GM21576 (cell line): ENCODE results near the gene STAC.

ENCODE experiments used
- ATAC-seq: cut with Tn5 transposase; IDR thresholded peaks from one replicate; pipeline ENCODE4 v1.9.1; 2021; ENCODE audit warnings: mild to moderate bottlenecking, moderate library complexity; ENCODE audit not compliant: unreplicated experiment

STAC gene

DNA sequence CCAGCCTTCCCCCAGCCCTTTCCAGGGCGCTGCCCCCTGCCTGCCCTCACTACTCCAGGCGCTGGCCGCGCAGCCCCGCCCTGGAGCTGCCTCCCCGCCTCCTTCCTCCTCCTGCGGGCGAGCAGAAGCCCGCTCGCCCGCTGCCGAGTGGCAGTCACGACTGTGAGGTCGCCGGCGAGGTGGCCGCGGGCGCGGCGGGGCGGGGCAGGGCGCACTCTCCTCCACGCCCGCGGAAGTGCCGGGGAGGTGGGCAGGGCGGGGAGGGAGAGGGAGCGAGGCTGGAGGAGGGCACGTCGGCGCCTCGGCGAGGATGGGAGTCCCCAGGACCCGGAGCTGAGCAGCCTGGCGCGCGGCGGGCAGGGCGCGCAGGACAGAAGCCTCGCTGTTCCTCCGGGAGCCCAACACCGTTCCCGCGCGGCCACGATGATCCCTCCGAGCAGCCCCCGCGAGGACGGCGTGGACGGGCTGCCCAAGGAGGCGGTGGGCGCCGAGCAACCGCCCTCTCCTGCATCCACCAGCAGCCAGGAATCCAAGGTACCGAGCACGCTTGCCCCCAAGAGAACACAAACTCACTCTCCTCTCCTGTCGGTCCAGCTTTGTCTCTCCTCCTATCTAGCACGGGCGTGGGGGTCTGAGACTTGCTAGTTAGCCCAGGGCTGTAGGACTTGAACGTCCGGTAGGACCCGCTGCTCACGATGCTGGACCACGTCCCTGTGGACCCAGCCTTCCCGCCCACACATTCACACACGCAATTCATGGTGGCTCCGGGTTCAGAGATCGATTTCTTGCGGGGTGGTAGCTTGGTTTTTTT lies at the start of gene STAC:
TSS of gene STAC (plus strand) at position 284 of the 811 bp plus-strand sequence. CDS start at position 424, 140 bp downstream.
- ATAC-seq, result no peak

GRCh38 chr3:36332139-36332538 lies 48.2 kb upstream of the STAC start:
- ATAC-seq, result no peak

GRCh38 chr3:36362216-36362615 lies 18.1 kb upstream of the STAC start:
- ATAC-seq, result no peak

DNA sequence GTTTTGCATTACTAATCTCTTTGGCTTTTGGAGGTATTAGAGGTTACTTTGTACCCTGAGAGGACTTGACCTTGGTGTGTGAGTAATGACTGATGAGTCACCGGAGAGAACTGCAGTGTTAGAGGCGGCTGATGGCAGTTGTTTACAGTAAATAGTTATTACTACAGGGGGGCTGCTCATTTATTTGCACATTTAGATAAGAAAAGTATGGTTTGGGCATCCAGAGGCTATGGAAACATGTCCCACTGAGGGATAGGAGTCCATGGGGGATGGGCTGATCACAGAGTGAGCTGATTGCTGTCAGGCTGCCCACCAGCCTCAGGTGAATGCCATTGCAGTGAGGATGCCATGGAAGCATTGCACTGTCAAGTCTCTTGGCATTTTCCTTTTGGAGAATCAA lies 17.3 kb upstream of the STAC start:
- no peak for ATAC-seq

DNA sequence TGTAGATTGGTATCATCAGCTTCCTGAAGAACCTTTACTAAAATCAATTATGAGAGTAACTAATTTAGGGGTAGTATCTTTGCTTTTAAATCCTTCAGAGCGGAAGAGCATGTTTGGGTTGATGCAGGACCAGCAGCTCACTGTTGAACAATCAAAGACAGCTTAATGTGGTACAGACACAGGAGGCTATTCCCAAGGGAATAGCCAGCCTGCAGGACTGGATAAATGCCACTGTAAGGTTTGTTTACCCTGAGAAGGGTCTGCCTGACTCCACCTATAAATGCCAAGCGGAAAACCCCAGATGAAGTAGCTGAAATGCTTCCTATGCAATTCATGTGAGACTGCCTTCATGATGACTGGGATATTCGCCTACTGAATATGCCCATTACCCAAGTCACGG lies 16.0 kb upstream of the STAC start:
- ATAC-seq, result no peak

DNA sequence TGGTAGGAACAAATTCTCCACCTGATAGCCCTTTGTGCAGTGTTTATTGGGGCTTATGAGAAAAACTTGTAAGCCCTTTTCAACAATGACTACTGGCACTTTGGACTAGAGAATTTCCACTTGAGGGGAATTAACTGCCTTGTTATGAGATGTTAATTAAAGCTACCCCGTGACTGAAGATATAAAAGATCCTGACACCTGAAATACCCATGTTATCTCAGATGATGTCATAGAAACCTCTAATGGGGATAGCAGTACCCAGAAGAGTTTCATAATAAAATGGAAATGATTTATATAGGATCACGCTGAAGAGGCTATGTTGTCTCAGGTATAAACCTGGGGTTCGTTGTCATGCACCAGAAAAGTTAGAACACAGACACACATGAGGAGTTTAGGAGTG lies 14.5 kb upstream of the STAC start:
- ATAC-seq, result no peak

DNA sequence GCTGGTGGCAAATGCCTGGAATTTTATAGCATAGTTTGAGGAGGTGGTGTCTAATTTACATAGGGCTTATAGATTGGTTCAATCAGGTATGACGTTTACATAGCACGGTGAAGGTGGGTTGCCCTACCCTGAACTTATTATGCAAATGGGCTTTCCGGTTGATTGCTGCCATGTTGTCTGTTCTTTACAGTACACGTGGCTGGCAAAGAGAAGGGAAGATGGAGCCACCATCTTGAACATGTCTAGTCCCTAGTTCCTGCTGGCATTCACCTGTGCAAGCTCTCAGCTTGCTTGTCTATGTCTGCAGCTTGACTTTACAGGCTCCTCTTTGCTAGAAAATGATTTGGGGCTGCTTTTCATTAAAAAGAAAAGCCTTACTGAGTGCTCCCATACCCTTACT lies 14.0 kb upstream of the STAC start:
- no peak for ATAC-seq

DNA sequence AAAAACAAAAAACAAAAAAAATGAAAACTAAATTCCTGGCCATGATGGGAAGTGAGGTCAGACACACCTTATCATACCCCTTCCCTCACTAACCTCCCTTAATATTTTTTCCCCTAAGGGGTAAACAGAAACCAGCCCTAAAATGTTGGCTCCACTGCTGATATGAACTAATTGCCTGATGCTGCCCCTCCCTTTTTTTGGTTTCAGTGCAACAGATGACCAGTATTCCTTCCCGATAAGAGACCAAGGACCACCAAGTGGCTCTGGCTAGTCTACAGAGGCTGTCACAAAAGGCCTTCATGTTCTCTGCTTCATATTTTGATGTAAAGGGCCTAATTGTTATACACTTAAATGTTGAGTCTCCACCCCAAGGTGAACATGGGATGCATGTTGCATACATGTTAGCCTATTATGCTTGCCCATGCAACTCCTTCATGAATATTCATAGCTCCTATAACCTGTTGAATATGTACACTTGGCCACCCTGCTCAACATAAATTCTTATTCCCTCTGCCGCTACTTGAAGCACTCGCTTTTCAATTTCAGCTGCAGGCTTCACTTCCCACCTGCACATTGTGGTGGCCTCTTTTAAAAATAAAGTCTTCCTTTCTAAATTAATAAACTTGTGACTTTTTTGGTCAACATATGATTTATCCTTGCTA lies 12.3 kb upstream of the STAC start:
- ATAC-seq, result no peak

- ATAC-seq, result no peak
These were observed 7.8 kb upstream of the STAC start for GRCh38 chr3:36372534-36372935.

GRCh38 chr3:36373084-36373483 lies 7.2 kb upstream of the STAC start:
- ATAC-seq, result no peak

DNA sequence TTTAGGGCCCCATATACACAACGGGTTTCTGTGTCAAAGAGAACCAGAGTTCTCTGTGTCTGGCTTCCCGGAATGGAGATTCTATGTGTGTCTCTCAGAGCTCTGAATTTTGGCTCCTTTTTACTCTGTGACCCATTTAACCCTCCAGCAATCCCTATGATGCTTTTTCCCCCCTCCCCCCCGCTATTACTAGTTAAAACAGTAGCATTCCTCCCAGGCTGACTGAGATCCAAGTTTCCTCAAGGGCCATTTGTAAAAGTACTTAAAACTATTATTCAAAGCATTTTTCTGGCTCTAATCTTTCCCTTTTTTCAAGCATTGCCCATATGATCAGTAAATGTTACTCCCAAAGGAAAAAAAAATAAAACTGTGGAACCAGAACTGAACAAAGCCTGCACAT lies 6.6 kb upstream of the STAC start:
- ATAC-seq, result no peak

DNA sequence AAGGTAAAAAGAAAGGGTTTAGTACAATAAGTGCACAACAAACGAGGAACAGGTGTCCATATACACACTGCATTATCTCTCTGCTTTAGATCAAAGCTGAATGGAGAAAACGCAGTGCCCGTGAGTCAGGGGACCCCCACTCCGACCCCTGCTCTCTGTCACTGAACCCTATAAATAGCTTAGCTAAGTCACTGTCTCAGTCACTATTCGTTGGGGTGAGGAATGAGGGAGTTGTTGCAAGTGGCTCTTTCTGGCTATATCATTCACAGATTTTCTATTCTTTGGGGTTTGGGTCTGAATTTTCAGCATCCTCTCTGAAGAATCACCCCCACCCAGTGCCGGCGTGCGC lies 458 bp upstream of the STAC start:
- no peak for ATAC-seq

GRCh38 chr3:36381311-36381956 lies 1.1 kb downstream of the STAC start:
- no peak for ATAC-seq

GRCh38 chr3:36393563-36393962 lies 13.3 kb downstream of the STAC start:
- ATAC-seq, result no peak

DNA sequence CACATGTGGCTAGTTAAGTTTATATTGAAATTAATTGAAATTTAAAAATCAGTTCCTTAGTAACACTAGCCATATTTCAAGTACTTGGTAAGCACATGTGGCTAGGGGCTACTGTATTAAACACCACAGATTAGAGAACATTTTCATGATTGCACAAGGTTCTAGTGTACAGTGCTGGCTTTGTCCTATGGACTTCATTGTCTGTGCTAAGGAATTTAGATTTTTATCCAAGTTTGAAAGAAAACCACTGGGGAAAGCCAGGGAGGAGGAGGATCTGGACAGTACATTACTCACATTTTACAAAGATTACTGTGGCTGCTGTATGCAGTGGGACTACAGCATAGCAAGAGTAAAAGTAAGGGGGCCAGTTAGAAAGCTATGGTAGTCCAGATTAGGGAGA lies 13.9 kb downstream of the STAC start:
- ATAC-seq, result no peak

- ATAC-seq, result no peak
These were observed 17.5 kb downstream of the STAC start for GRCh38 chr3:36397841-36398240.

DNA sequence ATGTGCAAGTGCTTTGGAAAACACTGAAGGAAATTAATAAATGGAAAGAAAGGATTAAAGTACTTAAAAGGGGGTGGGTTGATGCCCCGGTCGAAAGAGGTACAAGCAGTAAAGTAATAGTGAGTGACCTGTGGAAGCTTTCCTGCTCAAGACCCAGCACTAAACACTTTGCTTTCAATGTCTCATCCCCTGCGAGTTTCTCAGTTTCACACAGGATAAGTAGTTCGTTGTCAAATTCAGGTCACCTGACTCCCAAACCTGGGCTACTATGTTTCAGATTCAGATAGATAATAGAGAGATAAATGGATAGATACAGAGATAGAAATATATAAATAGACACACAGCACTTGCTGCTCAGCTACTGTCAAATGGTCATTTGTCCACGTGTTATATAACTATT lies 19.6 kb downstream of the STAC start:
- no peak for ATAC-seq

DNA sequence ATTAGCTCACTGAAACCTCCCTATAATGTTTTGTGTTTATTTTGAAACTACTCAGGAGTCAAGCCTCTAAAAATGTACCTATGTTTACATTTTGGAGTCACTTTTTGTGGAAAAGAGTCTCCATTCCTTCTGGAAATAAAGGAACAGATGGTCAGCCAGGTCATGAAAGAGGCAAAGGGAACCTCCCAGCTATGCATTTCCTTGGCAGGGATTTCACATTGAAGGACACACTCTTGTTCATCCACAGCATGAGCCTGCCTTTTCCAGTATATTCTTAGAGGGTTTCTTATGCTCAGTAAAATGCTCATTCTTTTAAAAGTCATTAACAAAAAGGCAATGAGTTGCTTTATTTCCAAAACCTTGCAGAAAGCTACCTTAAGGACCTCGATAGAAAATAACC lies 20.8 kb downstream of the STAC start:
- ATAC-seq, result no peak

DNA sequence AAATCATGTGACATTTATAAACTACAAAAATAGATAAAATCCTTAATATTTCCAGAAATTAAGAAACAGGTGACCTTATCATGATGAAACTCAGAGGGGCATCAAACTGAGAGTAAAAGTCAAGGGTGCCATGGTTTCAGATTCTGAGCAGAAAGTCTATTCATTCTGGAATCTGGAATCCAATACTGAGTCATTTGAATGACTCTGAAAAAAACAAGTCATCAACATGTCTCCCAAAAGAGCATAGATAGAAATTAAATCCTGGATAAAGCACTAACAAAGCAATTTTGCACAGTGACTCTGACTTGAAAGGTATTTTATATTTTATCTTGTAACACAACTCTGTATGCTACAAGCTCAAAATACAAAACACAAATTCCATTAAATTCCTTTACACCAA lies 23.4 kb downstream of the STAC start:
- no peak for ATAC-seq

DNA sequence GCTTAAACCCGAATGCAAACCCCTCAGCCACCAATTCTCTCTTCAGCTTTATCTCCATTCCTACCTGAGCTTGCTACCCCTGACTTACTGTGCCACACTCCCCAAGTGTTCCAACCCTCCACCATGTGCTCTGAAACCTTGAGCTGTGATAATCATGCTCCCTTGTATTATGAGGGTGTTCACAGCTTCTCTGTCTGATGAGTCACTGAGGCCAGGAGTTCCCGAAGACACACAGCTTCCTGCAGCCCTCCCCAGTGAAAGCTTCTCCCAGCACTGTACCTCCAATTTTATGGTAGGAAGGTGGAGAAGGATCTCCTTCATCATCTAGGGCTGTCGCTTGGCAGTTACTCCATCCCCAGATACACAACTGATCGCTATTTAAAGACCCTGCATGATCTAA lies 24.9 kb downstream of the STAC start:
- ATAC-seq, result no peak

- no peak for ATAC-seq
These were observed 27.8 kb downstream of the STAC start for GRCh38 chr3:36408146-36408545.

DNA sequence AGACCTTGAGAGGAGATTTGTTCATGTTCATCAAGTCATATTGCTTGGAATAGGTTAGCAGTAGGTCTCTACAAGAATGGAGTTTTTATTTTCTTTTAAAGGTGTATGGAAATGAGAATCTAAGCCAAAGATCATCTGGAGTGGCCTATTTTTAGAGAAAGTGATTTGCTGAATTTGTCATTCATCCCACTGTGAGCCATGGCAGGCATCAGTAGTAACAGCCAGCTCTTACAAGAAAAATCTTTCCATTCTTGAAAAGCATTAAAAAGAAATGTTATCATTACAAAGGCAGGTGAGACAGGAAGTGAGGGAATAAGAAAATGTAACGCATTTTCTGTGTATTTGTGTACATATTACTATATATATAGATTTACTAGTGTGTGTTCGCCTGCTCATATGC lies 29.6 kb downstream of the STAC start:
- no peak for ATAC-seq
